H1 (cell line): ENCODE data around the gene RRBP1. TPM values are rescaled to one million over a fixed set of nuclear protein-coding genes. Genes with fewer than 3 reads are reported as not detected.
A peak's percentile ranks its signal among the peaks of the same experiment; 100 is the strongest.

Experiments used
- ATF3 ChIP-seq: IDR thresholded peaks from 2 replicates; pipeline ENCODE4 v1.6.1; 2011; ENCODE audit warnings: low read depth, mild to moderate bottlenecking, low read length; ENCODE audit not compliant: insufficient read depth
- CHD7 ChIP-seq: fragments of 300-600 bp; sonication (generic); IDR thresholded peaks from 2 replicates; pipeline ENCODE4 v1.7.1; 2012; ENCODE audit warnings: low read length, moderate library complexity, mild to moderate bottlenecking, inconsistent platforms; ENCODE audit not compliant: insufficient replicate concordance
- CREB1 ChIP-seq: IDR thresholded peaks from 2 replicates; pipeline ENCODE4 v1.6.1; 2012; ENCODE audit warnings: inconsistent platforms
- CTCF ChIP-seq, 3 experiments: IDR thresholded peaks; 1 replicate in 2 of 3; 2 replicates in 1 of 3; pipeline versions ENCODE4 v1.5.1 to v1.6.1; 2011; ENCODE audit warnings: low read length in 3 of 3, mild to moderate bottlenecking in 3 of 3, inconsistent platforms in 2 of 3, low read depth in 1 of 3, moderate library complexity in 1 of 3; ENCODE audit not compliant: insufficient read depth in 1 of 3; ENCODE audit errors: control extremely low read depth in 1 of 3
- JUN ChIP-seq: IDR thresholded peaks from 2 replicates; pipeline ENCODE4 v1.6.1; 2011; ENCODE audit warnings: low read depth, mild to moderate bottlenecking, improper control_type of control experiment, low read length
- RBBP5 ChIP-seq: IDR thresholded peaks from 2 replicates; pipeline ENCODE4 v1.7.1; 2012; ENCODE audit warnings: low read depth, mild to moderate bottlenecking, inconsistent platforms, low read length, moderate library complexity, borderline replicate concordance
- SUZ12 ChIP-seq: fragments of 200-600 bp; sonication (generic); IDR thresholded peaks from 2 replicates; pipeline ENCODE4 v1.6.1; 2012; ENCODE audit warnings: mild to moderate bottlenecking, inconsistent platforms, low read length, moderate library complexity, mixed read lengths
- polyA plus RNA-seq, 7 experiments: library from polyadenylated mRNA; depleted of rRNA in 3 of 7; stranded (reverse) in 5 of 7; unstranded in 2 of 7; fragments of >200 nt in 5 of 7; fragments of 200-250 nt in 2 of 7; gene quantifications; 1 replicate in 5 of 7; 2 replicates in 1 of 7; 4 replicates in 1 of 7; pipeline versions ENCODE4 v1.2.1 to v1.2.3, GENCODE V29; 2011 to 2013; ENCODE audit warnings: missing spikeins in 2 of 7, mixed read lengths in 2 of 7
- total RNA-seq: library from RNA; stranded (reverse); fragmentation: NEBNext Ultra II Directional; extraction: Animal tissue kit (Norgen Biotek cat#: 25700); gene quantifications from 2 replicates; pipeline ENCODE4 v1.2.1, GENCODE V29; 2021

The RRBP1 gene
- total and polyA plus RNA-seq, 2 of the 8 experiments (the other 6 are each of a cell fraction or from before 2014, with no cell fraction given) = 15.9 to 157 TPM

- no peak for TF ChIP-seq ATF3
- TF ChIP-seq RBBP5 = no peak
- TF ChIP-seq JUN = no peak
- TF ChIP-seq CREB1 = no peak
- TF ChIP-seq SUZ12 = no peak
- no peak for TF ChIP-seq CHD7
- peak; percentile 10 to 49 (median 38) for TF ChIP-seq CTCF (IDR thresholded peaks at IDR 0.05; ENCODE audit: control extremely low read depth in 1 of 3, insufficient read depth in 1 of 3, low read depth in 1 of 3, low read length in 3 of 3)
Measured at GRCh38 chr20:17611540-17612286, 70.3 kb downstream of the RRBP1 start (continued).
